ENCODE results near the gene TMEM178B.

- TF ChIP-seq CTCF (optimal IDR thresholded peaks at IDR 0.05 in 1 of 3, IDR thresholded peaks at IDR 0.05 in 1 of 3, conservative IDR thresholded peaks at IDR 0.05 in 1 of 3; ENCODE audit: extremely low read depth in 1 of 3, insufficient read depth in 2 of 3, low read length in 3 of 3), result no peak
- no peak for TF ChIP-seq EZH2 (IDR thresholded peaks at IDR 0.05; ENCODE audit: low read length)
Measured at GRCh38 chr7:141442781-141443180, 368.9 kb downstream of the TMEM178B start.
